ENCODE results near the gene TRPM4. TPM values are rescaled to one million over a fixed set of nuclear protein-coding genes. Genes with fewer than 3 reads are reported as not detected.
"Not testable (repeated sequence)": the region's sequence is repeated elsewhere in the genome, so short reads cannot be mapped to it uniquely, and the experiment has no call there.

TRPM4 gene
- total RNA-seq, 1 experiment from 2014 or later: 8.4 TPM

GRCh38 chr19:49121841-49122240 is 35.8 kb upstream of the TRPM4 start:
- DNase-seq, H3K9me3 ChIP-seq, H3K36me3 ChIP-seq, H3K4me3 ChIP-seq: not testable (repeated sequence)
- peaks cover 17% of the 10 kb centered on the region for H3K27me3 ChIP-seq

DNA sequence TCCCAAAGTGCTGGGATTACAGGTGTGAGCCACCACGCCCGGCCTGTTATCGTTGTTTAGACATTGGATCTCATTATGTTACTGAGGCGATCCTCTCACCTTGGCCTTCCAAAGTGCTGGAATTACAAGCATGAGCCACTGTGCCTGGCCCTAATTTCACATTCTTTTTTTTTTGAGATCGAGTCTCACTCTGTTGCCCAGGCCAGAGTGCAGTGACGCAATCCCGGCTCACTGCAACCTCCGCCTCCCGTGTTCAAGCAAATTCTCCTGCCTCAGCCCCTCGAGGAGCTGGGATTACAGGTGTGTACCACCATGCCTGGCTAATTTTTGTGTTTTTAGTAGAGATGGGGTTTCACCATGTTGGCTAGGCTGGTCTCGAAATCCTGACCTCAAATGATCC is 34.3 kb upstream of the TRPM4 start:
- not testable (repeated sequence) for DNase-seq, H3K4me3 ChIP-seq, H3K36me3 ChIP-seq, H3K9me3 ChIP-seq
- H3K27me3 ChIP-seq: peaks cover 17% of the 10 kb centered on the region

DNA sequence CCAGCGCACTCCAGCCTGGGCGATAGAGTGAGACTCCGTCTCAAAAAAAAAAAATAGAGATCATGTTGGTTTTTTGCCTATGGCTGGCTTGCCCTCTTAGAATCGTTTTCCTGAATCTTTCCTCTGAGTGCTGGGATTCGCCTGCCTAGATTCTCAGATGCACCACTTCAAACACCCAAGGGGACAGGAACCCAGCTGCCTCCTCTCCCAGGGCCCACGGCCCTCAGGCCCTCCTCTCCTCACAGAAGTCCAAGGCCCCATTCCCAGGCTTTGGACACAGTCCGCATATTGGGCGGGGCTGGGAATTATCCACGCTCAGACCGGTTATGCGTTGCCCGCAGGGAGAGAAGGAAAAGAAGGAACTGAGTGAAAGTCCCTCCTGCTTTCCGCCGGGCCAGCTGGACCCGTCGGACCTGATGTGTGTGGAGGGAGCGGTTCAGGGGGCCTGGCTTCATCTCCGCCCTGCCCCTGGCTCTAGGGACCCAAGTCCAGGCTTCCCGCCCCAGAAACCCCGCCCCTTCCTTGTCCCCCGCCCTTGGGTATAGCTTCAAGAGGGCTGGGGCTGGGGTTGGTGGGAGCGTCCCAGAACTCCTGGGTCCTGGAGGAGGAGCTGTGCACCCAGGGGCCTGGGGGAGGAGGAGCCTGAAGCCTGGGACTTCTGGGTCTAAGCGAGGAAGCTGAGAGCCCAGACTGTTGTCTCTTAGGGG is 32.4 kb upstream of the TRPM4 start:
- Histone ChIP-seq H3K36me3 (no peaks in the 10 kb centered on the region), H3K9me3 (no peaks in the 10 kb centered on the region), H3K4me3 (no peak overlapping the region), H3K27me3 (peaks cover 11% of the 10 kb centered on the region)
- DNase-seq: no peak

DNA sequence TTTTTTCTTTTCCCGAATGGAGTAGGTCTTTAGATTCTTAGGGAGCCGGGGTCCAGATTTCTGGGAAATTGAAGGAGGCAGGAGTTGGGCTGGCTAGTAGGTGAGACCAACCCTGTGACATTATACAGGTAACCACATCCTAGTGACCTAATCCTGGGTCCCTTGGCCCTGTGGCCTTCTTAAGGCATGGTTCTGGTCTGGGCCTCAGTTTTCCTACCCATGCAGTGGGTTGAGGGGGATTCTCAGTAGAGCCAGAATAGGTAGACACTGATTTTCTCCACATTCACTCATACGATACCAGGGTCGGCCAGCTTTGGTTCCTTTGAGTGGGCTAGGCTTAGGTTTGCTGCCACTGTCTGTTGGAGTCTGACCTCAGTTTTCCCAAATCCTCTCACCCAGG is 31.0 kb upstream of the TRPM4 start:
- H3K36me3 ChIP-seq: no peaks in the 10 kb centered on the region
- no peaks in the 10 kb centered on the region for H3K9me3 ChIP-seq
- H3K4me3 ChIP-seq: no peak overlapping the region
- no peak for DNase-seq
- no peaks in the 10 kb centered on the region for H3K27me3 ChIP-seq

DNA sequence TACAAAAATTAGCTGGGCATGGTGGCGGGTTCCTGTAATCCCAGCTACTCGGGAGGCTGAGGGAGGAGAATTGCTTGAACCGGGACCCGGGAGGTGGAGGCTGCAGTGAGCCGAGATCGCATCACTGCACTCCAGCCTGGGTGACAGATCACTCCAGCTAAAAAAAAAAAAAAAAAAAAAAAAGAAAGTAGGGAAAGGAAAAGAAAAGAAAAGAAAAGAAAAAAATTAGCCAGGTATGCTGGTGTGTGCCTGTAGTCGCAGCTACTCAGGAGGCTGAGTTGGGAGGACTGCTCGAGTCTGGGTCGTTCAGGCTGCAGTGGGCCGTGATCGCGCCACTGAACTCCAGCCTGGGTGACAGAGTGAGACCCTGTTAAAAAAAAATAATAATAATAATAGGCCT is 30.4 kb upstream of the TRPM4 start:
- H3K27me3 ChIP-seq, H3K4me3 ChIP-seq, H3K9me3 ChIP-seq, DNase-seq, H3K36me3 ChIP-seq: not testable (repeated sequence)

DNA sequence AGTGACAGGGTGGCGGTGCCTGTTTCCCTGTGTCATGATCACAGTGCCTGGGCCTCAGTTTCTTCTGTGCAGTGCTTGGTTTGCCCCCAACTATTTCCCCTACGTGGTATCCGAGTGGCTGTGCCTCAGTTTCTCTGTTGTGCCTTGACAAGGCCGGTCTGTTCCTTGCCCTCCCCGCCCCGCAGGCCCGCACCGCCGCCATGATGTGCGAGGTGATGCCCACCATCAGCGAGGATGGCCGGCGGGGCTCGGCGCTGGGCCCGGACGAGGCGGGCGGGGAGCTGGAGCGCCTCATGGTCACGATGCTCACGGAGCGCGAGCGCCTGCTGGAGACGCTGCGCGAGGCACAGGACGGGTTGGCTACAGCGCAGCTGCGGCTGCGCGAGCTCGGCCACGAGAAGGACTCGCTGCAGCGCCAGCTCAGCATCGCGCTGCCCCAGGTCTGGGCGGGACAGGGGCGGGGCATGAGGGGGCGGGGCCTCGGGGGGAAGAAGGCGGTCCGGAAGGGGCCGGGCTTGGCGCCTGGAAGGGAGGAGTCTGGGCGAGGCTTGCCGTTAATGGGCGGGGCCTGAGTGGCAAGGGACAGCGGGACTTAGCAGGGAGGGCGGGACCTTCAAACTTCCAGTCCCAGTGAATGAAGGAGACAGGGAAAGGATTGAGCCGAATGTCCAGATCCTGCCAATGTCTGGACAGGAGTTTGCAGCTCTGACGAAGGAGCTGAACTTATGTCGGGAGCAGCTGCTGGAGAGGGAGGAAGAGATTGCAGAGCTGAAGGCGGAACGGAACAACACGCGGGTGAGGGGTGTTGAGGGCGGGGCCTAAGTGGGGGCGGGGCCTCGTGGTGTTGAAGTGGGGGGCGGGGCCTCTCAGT is 29.7 kb upstream of the TRPM4 start:
- H3K27me3 ChIP-seq: no peaks in the 10 kb centered on the region
- peak overlapping the region; percentile 49 for H3K4me3 ChIP-seq
- no peaks in the 10 kb centered on the region for H3K9me3 ChIP-seq
- H3K36me3 ChIP-seq: no peaks in the 10 kb centered on the region
- peak; percentile 94 for DNase-seq

GRCh38 chr19:49128545-49129237 is 28.9 kb upstream of the TRPM4 start:
- Histone ChIP-seq H3K27me3 (no peaks in the 10 kb centered on the region), H3K36me3 (no peaks in the 10 kb centered on the region), H3K9me3 (no peaks in the 10 kb centered on the region), H3K4me3 (peak overlapping the region; percentile 49)
- DNase-seq: no peak

GRCh38 chr19:49129238-49129583 is 28.4 kb upstream of the TRPM4 start:
- DNase-seq: no peak
- H3K36me3 ChIP-seq: no peaks in the 10 kb centered on the region
- H3K27me3 ChIP-seq: no peaks in the 10 kb centered on the region
- H3K9me3 ChIP-seq: no peaks in the 10 kb centered on the region
- no peak overlapping the region for H3K4me3 ChIP-seq

- H3K9me3 ChIP-seq: no peaks in the 10 kb centered on the region
- peak; percentile 37 for DNase-seq
- peaks cover under 1% of the 10 kb centered on the region; the same call in 1 of the 2 replicates for H3K36me3 ChIP-seq
Measured at GRCh38 chr19:49130325-49130724, 27.3 kb upstream of the TRPM4 start.

DNA sequence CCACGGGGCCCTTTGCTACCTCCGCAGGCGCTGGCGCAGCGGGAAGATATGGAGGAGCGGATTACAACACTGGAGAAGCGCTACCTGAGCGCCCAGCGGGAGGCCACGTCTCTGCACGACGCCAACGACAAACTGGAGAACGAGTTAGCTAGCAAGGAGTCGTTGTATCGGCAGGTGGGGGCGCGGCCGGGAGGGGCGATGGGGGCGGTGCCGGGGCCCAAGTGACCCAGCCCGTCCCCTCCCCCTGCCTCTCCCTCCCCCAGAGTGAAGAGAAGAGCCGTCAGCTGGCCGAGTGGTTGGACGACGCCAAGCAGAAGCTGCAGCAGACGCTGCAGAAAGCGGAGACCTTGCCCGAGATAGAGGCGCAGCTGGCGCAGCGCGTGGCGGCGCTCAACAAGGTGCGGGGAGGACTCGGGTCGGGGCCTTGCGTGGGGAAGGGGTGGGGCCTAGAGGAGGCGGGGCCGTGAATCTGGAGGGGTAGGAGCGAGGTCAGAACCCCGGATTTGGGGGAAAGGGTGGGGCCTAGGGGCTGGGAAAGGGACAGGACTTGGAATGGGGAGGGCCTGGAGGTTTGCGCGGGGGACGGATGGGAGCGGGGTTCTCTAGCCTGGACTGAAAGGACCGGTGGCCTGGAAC is 24.5 kb upstream of the TRPM4 start:
- 0 out of 2 replicates have a peak, but pooled peaks cover 2% of the 10 kb centered on the region for H3K9me3 ChIP-seq
- H3K4me3 ChIP-seq: no peak overlapping the region
- H3K27me3 ChIP-seq: no peaks in the 10 kb centered on the region
- peaks cover 3% of the 10 kb centered on the region; the same call in 1 of the 2 replicates for H3K36me3 ChIP-seq
- DNase-seq: no peak

More at GRCh38 chr19:49130325-49130724, 27.3 kb upstream of the TRPM4 start:
- Histone ChIP-seq H3K4me3 (no peak overlapping the region), H3K27me3 (no peaks in the 10 kb centered on the region)

GRCh38 chr19:49133621-49134454 is 23.8 kb upstream of the TRPM4 start:
- Histone ChIP-seq H3K27me3 (no peaks in the 10 kb centered on the region), H3K4me3 (no peak overlapping the region), H3K9me3 (0 out of 2 replicates have a peak, but pooled peaks cover 2% of the 10 kb centered on the region), H3K36me3 (peaks cover 3% of the 10 kb centered on the region; the same call in 1 of the 2 replicates)
- no peak for DNase-seq

- H3K36me3 ChIP-seq: peaks cover 3% of the 10 kb centered on the region; the same call in 1 of the 2 replicates
- no peak for DNase-seq
- H3K27me3 ChIP-seq: no peaks in the 10 kb centered on the region
- H3K4me3 ChIP-seq: no peak overlapping the region
- 0 out of 2 replicates have a peak, but pooled peaks cover 2% of the 10 kb centered on the region for H3K9me3 ChIP-seq
Measured at GRCh38 chr19:49135686-49136085, 21.9 kb upstream of the TRPM4 start.

DNA sequence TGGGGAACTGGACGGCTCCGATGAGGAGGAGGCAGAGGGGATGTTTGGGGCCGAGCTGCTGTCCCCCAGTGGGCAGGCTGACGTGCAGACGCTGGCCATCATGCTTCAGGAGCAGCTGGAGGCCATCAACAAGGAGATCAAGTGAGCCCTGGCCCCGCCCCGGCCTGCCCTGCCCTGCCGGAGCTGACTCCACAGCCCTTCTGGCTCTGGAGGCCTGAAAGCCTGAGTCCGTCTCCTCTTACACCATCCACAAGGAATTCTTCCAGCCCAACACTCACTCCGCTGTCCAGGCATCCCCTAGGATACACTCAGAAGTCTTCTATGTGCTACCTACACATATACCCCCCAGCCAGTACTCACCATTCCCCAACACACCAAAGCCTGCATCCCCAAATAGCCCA is 20.8 kb upstream of the TRPM4 start:
- no peak for DNase-seq
- H3K27me3 ChIP-seq: no peaks in the 10 kb centered on the region
- H3K4me3 ChIP-seq: no peak overlapping the region
- peaks cover 3% of the 10 kb centered on the region; the same call in 1 of the 2 replicates for H3K36me3 ChIP-seq
- 0 out of 2 replicates have a peak, but pooled peaks cover 2% of the 10 kb centered on the region for H3K9me3 ChIP-seq

DNA sequence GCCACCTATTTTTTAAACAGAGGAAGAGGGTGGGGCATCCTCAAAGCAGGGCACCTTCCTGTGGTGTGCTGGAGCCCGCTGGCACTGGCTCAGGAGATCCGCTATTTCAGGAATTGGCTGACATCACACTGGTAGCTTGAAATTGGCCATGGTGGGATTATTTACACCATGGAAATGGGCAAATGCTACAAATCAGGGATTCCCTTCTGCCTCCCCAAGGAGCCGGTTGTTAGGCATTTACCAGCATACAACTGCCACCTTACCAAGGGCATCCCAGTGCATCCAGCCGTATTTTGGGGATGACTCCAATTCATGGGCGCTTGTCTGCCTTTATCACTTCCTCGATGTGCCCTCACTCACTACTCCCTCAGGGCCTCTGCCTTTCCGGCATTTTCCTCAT is 16.6 kb upstream of the TRPM4 start:
- DNase-seq: no peak
- H3K27me3 ChIP-seq: no peaks in the 10 kb centered on the region
- no peaks in the 10 kb centered on the region for H3K36me3 ChIP-seq
- no peak overlapping the region for H3K4me3 ChIP-seq
- H3K9me3 ChIP-seq: no peaks in the 10 kb centered on the region

GRCh38 chr19:49141352-49141751 is 16.2 kb upstream of the TRPM4 start:
- no peaks in the 10 kb centered on the region for H3K9me3 ChIP-seq
- DNase-seq: no peak
- no peaks in the 10 kb centered on the region for H3K27me3 ChIP-seq
- no peak overlapping the region for H3K4me3 ChIP-seq
- H3K36me3 ChIP-seq: no peaks in the 10 kb centered on the region

DNA sequence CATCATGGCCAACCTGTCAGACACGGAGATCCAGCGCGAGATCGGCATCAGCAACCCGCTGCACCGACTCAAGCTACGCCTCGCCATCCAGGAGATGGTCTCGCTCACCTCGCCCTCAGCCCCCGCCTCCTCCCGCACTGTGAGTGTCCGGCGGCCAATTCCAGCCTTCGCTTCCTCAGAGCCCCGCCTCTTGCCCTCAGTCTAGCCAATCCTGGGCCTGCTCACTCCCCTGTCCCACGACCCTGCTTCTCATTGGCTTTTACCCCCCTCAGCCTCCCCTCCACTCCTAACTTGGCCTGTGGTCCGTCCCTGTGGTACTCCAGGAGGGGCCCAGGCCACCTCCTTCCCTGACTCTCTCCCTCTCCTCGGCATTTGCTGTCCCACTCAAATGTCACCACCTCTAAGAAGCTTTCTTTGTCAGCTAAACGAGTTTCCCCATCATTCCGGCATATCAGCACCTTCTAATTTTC is 14.7 kb upstream of the TRPM4 start:
- Histone ChIP-seq H3K36me3 (no peaks in the 10 kb centered on the region), H3K27me3 (no peaks in the 10 kb centered on the region), H3K9me3 (no peaks in the 10 kb centered on the region), H3K4me3 (peak overlapping the region; percentile 45)
- peak; percentile 96 for DNase-seq
